ENCODE measurements around the gene RAB13.
A peak's percentile ranks its signal among the peaks of the same experiment; 100 is the strongest.
"Not testable (repeated sequence)": the region's sequence is repeated elsewhere in the genome, so short reads cannot be mapped to it uniquely, and the experiment has no call there.

Gene RAB13

DNA sequence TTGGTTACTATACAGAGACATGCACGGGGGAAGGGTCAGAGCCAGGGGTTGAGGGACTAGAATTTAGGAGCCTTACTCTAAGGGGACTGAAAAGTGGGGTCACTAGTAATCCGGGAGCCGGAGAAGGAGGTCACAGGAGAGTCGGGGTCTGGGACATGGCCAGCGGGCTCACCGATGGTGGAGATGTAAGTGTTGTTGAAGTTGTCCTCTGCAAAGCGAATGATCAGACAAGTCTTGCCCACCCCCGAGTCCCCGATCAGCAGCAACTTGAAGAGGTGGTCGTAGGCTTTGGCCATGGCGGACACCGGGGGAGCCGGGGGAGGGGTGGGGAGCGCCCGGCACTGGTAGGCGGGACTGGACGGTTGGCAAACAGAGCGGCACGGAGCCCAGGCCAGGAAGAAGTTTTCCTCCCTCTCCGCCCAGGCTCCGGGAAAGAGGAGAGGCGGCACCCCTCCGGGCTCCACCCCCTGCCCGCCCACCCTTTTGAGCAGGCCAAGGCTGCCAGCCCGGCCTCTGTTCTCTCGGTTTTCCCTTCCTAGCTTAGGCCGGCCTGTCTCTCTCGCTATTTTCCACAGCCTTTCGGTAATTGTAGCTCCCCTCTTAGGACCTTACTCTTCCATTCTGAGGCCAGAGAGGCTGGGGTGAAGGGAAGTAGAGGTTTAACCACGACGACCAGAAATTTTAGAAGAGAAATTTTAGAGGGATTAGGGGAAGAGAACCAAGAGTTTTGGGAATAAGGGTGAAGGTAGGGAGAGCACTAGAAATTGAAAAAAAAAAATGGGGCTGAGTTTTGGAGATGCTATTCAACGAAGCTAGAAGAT, at the start of gene RAB13:
Gene RAB13, minus strand, starts transcription at position 399 of the 821 bp plus-strand sequence. Its CDS starts 103 bp downstream, at position 296.
- peak in 55 of 58 donors; percentile 3 to 82 (median 55) for DNase-seq

DNA sequence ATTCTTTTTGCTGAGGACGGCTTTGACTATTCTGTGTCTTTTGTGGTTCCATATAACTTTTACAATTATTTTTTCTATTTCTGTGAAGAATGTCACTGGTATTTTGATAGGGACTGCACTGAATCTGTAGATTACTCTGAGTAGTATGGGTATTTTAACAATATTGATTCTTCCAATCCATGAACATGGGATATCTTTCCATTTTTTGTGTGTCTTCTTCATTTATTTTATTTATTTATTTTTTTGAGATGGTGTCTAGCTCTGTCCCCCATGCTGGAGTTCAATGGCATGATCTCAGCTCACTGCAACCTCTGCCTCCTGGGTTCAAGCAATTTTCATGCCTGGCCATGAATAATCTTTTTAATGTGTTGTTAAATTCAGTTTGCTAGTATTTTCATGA, 47.6 kb upstream of the RAB13 start:
- DNase-seq: not testable (repeated sequence)

DNA sequence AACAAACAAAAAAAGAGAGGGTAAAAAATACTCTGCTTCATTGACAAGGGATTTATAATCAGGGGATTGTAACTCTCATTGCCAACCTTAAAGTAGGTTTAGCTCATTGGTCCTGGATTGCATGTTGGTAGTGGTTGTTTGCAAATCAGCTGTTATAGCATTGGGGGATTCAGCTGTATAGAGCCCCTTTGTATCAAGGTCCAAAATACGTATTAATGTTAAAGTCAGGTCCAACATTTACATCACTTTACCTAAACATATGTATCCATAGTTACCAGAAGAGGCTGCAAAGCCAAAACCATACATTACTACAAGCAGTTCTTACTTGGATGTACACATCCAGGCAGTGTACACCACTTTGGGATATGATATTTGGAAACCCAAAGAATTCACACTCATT, 33.8 kb upstream of the RAB13 start:
- DNase-seq: no peak

DNA sequence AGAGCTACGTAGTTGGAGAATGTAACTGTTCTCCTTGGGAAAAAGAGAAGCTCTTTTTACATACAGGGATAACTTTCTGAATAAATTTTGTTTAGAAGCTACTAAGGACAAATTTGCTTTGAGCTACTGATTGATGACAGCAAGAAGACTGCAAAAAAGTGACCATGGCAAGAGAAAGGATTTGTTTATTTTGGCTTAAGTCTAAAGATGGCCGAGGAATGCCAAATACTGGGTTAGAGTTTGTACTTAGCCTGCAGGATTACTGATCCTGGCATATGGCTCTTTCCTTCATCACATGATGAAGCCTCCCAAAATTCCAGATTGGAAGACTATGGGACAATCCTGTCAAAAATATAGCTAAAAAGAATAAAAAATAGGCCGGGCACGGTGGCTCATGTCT, 33.1 kb upstream of the RAB13 start:
- DNase-seq: no peak

DNA sequence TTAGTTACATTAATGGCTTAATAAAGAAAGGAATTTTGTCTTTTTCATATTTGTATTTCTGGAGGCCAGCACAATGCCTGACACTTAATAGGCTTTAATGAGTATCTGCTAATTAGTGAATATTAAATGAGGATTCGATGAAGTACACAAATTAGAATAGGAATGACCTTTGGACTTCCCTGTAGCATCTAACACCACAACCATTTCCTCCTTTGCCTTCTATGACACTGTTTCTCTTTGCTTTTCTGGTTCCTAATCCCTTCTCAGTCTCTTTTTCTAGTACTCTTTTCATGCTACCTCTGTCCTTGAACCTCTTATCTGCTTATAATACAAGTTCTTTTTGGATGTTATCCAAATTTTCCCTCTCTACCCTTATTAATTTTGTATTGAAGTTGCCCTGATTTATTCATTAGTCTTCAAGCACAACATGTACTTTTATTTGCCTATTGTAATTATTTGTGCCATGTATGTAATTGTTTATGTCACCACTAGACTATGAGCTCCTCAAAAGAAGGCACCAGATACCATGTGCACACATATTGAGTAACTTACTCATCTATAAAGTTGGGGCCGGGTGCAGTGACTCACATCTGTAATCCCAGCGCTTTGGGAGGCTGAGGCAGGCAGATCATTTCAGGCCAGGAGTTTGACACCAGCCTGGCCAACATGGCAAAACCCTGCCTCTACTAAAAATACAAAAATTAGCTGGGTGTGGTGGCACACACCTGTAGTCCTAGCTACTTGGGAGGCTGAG, 28.2 kb upstream of the RAB13 start:
- no peak for DNase-seq

DNA sequence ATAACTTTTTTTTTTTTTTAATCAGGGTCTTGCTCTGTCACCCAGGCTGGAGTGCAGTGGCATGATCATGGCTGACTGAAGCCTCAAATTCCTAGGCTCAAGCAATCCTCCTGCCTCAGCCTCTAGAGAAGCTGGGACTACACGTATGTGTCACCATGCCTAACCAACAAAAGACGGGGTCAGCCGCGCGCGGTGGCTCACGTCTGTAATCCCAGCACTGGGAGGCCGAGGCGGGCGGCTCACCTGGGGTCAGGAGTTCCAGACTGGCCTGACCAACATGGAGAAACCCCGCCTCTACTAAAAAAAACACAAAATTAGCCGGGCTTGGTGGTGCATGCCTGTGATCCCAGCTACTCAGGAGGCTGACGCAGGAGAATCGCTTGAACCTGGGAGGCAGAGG, 26.4 kb upstream of the RAB13 start:
- not testable (repeated sequence) for DNase-seq

DNA sequence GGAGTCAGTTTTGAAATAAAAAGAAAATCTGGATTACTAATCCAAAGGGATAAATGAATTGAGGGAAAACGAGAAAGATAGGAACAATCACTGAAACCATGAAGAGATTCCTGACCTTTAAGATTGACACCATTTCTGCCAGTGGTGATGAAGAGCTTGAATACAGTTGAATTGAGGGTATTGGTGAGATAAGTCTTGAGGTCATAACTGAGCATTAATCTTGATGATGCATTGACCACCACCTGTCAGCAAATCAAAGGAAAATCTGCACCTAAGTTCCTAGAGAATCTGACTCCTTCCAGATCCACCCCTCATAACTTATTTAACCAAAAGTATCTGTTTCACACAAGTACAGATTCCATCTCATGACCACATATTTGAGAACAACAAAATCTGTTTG, 26.0 kb upstream of the RAB13 start:
- no peak for DNase-seq

DNA sequence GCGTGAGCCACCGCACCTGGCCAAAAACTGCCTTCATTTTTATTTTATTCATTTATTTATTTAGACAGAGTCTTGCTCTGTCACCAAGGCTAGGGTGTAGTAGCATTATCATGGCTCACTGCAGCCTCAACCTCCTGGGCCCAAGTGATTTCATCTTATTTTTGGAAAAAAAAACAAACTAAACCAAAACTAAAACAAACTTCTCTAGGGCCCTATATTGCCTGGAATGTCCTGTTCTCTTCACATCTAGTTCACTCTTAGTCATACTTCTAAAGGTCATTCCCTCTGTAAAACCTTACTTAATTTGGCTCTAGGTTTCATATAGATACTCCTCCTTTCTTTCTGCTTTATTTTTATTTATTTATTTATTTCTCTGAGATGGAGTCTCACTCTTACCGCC, 20.0 kb upstream of the RAB13 start:
- no peak for DNase-seq

DNA sequence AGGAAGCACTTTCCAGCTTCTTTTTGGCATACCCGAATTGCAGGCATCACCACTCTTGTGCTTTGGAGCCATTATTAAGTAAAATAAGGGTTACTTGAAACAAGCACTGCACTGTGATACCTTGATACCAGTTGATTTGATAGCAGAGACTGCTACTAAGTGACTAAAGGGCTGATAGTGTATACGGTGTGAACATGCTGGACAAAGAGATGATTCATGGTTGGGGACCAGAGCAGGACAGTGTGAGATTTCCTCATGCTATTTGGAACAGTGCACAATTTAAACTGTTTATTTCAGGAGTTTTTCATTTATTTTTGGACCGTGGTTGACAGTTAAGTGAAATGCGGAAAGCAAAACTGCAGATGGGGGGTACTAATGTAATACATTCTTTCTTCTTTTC, 14.3 kb upstream of the RAB13 start:
- DNase-seq: no peak

DNA sequence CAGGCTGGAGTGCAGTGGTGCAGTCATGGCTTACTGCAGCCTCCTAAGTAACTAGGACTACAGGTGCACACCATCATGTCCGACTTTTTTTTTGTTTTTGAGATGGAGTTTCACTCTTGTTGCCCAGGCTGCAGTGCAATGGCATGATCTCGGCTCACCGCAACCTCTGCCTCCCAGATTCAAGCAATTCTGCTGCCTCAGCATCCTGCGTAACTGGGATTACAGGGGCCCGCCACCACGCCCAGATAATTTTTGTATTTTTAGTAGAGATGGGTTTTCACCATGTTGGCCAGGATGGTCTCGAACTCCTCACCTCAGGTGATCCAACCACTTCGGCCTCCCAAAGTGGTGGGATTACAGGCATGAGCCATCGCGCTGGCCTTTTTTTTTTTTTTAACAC, 10.7 kb upstream of the RAB13 start:
- DNase-seq: not testable (repeated sequence)

DNA sequence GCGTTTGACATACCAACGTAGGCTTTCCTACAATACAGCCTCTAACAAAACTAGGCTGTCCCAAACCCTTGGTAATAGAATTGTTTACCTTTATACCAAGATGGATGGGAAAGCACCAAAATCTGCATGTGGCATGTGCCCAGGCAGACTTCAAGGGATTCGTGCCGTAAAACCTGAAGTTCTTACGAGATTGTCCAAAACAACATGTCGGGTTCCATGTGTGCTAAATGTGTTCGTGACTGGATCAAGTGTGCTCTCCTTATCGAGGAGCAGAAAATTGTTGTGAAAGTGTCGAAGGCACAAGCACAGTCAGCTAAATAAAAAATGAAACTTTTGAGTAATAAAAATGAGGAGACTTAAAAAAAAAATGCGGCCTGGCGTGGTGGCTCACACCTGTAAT, 9.5 kb upstream of the RAB13 start:
- no peak for DNase-seq

DNA sequence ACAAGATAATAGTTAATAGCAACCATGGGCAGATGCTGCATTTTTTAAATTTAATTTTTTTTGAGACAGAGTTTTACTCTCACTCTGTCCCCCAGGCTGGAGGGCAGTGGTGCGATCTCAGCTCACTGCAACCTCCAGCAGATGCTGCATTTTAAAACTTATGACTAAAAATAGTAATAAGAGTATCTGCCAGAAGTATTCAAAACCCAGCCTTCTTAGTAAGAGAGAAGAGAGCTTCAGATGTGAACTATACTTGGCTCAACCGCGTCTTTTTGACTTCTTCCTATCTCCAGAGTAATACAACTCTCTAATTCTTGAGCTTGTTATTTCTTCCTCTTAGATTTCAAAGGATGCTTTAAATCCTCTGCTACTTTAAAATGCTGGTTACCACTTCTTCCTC, 9.1 kb upstream of the RAB13 start:
- DNase-seq: no peak

DNA sequence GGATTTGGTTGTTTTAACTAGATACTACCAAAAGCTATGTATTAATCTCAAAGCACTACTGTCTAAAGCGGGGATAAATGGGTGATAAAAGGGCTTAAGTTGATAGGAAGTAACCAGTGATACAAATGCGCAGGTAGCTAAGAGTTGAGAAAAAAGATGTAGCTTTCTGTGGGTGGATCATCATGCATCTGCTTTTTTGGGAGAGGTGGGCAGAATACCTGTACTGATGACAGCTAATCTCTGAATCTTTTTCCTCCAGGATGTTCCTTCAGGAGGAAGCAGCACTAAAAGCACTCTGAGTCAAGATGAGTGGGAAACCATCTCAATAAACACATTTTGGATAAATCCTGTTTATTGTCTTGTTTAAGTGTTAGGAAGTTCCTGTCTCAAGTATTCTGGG, 5.7 kb upstream of the RAB13 start:
- no peak for DNase-seq

DNA sequence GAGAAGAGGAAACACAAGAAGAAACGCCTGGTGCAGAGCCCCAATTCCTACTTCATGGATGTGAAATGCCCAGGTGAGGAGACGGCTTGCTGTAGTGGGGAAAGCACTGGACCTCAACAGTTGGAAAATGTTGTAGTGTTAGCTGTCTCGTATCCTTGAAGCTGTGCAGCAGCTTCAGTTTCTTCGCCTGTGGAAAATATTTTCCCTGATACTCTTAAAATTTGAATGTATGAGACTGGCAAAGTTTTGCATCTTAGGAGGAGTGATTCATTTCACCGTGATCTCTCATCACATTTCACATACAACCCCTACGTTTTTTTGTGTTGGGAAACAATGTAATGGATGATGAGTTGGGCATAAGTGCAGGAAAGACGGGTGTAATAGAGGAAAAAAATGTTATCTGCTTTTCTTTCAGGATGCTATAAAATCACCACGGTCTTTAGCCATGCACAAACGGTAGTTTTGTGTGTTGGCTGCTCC, 5.1 kb upstream of the RAB13 start:
- no peak for DNase-seq

DNA sequence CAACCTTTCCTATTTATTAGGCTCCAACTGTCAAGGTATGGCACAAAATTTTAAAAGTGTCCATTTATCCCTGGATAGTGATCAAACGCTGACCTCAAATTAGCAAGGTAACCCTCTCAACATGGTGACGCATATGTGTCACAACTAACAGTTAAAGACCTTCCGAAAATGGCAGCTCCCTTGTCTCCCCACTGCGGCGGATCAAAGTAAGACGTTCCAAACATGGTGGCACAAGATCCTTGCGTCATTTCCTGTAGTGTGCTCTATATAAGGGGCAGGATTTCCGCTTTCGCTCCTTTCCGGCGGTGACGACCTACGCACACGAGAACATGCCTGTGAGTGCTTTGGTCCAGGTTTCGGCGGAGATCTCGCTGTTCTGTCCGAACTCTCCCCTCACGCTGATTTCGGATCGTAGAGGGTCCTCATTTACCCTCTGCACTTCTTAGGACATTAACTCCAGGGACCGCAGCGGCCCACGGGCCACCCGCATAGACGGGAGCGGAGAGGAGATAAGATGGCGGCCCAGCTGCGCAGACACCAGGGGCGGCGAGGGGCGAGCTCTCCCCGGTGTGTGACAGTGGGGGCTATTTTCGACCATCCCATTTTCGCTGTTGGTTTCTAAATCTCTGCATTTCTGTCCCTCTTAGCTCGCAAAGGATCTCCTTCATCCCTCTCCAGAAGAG, 4.5 kb upstream of the RAB13 start, which contains the start of gene RPS27:
Gene RPS27, plus strand, starts transcription at position 295 of the 683 bp plus-strand sequence. Its CDS starts 35 bp downstream, at position 330.
- DNase-seq: peak; percentile 22 to 96 (median 85)

DNA sequence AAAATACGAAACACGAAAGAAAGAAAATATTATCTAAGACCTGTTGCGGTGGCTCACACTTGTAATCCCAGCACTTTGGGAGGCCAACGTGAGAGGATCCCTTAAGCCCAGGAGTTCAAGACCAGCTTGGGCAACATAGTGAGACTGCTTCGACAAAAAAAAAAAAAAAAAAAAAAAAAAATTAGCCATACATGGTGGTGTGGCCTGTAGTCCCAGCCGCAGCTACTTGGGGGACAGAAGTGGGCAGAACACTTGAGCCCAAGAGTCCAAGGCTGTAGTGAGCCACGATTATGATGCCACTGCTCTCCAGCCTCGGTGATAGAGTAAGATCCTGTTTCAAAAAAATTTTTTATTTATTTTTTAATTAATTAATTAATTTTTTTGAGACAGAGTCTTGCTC, 1.5 kb upstream of the RAB13 start:
- no peak for DNase-seq

DNA sequence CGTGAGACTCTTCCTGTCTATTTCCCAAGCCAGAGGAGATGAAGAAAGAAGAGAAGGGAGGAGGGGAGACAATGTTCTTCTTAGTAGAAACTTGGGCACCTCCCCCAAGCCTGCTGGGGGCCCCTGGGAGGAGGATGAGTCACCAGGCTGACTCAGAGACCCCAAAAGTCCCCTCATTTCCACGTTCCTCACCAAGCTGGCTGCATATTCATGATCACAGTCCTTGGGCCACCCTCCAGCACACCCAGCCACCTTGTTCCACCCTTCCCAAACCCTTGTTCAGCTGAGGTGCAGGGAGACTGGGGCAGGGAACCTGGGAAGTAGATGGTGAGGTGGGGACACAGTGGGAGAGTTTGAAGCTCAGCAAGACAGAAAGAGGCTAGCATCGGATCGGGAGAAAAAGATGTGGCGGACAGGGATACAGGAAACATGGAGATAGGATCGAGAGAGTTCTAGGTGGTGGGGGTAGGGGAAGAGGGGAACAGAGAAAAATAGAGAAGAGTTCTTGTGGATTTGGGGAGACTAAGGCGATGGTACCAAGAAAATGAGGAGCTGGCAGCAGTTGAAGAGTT, 712 bp downstream of the RAB13 start:
- DNase-seq: peak in 4 of 58 donors; percentile 12 to 38 (median 14)

DNA sequence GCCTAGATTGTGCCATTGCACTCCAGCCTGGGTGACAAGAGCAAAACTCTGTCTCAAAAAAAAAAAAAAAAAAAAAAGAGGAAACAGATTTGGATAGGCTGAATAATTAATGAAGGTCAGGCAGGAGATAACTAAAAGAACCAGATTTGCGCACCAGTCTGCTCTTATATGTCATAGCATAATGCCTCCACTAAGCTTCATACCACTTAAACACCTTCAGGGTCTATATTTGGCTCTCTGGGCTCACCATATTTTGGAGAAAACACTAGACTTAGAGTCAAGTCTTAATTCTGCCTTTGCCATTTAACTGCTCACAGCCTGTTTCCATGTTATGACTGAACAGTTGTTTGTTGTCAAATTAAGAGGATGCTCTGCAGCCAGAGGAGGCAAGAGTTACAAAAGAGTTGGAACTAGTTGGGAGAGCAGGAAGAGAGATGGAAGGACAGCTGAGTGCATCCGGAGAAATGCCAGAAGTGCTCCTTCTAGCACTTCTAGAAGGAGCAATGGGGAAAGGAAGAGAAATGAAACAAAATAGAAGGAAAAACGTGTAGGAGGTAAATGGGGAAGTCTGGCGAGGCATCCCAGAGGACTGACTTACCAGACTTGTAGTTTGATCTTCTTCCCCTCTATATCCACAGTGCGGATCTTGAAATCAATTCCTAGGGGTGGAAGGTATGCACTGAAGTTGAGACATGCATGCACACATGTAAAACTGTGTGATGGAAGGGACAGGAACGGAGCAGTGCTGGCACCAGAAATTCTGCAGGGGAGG, 1.8 kb downstream of the RAB13 start:
- DNase-seq: no peak

DNA sequence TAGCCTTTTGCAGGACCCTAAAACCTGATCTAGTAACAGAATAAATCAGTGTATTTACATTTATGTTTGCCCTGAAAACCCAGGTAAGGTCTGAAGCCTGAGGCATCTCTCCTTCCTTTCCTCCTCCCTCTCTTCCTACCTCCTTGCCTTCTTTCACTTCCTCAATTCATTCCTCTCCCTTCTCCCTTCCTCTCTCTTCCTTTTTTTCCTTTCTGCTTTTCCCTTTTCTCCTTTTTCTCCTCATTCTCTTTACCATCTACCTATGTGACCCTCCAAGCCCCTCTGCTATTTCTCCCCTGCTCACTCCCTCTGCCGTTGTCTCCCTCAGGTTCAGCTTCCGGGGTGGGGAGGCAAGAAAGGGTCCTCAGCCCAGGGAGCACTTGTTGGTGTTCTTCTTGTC, 4.4 kb downstream of the RAB13 start:
- DNase-seq: not testable (repeated sequence)

DNA sequence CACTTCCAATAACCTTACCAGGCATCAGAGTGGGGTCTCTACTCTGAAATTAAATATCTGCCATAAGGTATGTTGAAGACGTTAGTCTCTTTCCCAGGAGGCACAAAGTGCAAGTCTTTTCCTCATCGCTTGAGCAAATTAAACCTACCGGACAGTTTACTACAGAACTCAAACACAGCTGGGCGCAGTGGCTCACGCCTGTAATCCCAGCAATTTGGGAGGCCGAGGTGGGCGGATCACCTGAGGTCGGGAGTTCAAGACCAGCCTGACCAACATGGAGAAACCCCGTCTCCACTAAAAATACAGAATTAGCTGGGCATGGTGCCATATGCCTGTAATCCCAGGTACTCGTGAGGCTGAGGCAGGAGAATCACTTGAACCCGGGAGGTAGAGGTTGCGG, 7.0 kb downstream of the RAB13 start:
- DNase-seq: not testable (repeated sequence)
